Measurements from ENCODE around the gene NANOS3. TPM values are rescaled to one million over a fixed set of nuclear protein-coding genes. Genes with fewer than 3 reads are reported as not detected.

NANOS3 gene
- total and polyA plus RNA-seq, 9 of the 15 experiments (the other 6 are each of a cell fraction or from before 2014, with no cell fraction given), result not detected

DNA sequence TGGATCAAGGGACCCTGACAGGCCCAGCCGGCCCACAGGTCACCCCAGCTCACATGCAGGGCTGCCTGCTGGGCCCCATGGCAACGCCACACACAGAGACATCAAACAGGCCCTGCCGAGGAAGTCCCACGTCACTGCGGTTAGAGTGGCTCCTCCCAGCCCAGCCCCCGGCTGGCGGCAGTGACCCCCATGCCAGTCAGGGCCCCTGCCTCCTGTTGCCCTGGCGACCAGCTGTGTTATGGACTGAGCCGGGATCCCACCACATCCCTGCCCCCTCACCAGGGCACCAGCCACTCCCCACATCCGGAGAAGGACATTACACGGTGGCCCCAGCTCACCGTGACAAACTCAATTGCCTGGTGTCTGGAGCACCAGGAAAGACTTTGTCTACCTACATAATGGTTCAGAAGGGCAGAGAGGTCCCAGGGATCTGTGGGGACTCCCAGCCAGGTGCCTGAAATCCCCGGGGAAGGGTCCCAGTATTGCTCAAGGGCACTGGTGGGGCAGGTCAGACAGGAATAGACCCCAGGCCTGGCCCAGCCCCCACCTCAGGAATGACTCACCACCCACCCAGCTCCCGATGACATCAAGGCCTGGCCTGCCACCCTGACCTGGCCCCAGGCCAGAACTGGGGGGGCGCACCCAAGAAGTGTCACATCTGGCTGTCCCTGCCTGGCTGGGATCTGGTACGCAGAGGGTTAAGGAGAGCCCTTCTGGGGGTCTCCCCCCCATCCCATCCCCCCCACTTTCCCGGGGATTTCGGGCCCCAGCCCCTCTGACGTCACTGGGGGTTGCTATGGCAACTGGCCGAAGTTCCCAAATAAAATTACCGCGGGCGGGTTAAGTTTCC is 30.2 kb upstream of the NANOS3 start (continued):
- TF ChIP-seq, protein P1, sequence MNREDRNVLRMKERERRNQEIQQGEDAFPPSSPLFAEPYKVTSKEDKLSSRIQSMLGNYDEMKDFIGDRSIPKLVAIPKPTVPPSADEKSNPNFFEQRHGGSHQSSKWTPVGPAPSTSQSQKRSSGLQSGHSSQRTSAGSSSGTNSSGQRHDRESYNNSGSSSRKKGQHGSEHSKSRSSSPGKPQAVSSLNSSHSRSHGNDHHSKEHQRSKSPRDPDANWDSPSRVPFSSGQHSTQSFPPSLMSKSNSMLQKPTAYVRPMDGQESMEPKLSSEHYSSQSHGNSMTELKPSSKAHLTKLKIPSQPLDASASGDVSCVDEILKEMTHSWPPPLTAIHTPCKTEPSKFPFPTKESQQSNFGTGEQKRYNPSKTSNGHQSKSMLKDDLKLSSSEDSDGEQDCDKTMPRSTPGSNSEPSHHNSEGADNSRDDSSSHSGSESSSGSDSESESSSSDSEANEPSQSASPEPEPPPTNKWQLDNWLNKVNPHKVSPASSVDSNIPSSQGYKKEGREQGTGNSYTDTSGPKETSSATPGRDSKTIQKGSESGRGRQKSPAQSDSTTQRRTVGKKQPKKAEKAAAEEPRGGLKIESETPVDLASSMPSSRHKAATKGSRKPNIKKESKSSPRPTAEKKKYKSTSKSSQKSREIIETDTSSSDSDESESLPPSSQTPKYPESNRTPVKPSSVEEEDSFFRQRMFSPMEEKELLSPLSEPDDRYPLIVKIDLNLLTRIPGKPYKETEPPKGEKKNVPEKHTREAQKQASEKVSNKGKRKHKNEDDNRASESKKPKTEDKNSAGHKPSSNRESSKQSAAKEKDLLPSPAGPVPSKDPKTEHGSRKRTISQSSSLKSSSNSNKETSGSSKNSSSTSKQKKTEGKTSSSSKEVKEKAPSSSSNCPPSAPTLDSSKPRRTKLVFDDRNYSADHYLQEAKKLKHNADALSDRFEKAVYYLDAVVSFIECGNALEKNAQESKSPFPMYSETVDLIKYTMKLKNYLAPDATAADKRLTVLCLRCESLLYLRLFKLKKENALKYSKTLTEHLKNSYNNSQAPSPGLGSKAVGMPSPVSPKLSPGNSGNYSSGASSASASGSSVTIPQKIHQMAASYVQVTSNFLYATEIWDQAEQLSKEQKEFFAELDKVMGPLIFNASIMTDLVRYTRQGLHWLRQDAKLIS (CRISPR knock-in tag; IDR thresholded peaks at IDR 0.05), result peak; percentile 87
- TF ChIP-seq ZNF197 (CRISPR knock-in tag; IDR thresholded peaks at IDR 0.05; ENCODE audit: low read depth) (no peak), ZSCAN29 (IDR thresholded peaks at IDR 0.05) (no peak), ARNT (IDR thresholded peaks at IDR 0.05) (no peak), COPS2 (conservative IDR thresholded peaks at IDR 0.05) (no peak), ZNF12 (CRISPR knock-in tag; IDR thresholded peaks at IDR 0.05) (no peak), NFXL1 (CRISPR knock-in tag; IDR thresholded peaks at IDR 0.05) (no peak), RFX1 (IDR thresholded peaks at IDR 0.05) (peak; percentile 100), SIRT6 (IDR thresholded peaks at IDR 0.05; ENCODE audit: low read depth, low read length) (no peak)
- TF ChIP-seq, protein P2, sequence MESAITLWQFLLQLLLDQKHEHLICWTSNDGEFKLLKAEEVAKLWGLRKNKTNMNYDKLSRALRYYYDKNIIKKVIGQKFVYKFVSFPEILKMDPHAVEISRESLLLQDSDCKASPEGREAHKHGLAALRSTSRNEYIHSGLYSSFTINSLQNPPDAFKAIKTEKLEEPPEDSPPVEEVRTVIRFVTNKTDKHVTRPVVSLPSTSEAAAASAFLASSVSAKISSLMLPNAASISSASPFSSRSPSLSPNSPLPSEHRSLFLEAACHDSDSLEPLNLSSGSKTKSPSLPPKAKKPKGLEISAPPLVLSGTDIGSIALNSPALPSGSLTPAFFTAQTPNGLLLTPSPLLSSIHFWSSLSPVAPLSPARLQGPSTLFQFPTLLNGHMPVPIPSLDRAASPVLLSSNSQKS (CRISPR knock-in tag; IDR thresholded peaks at IDR 0.05), result no peak
- TF ChIP-seq, protein P3, sequence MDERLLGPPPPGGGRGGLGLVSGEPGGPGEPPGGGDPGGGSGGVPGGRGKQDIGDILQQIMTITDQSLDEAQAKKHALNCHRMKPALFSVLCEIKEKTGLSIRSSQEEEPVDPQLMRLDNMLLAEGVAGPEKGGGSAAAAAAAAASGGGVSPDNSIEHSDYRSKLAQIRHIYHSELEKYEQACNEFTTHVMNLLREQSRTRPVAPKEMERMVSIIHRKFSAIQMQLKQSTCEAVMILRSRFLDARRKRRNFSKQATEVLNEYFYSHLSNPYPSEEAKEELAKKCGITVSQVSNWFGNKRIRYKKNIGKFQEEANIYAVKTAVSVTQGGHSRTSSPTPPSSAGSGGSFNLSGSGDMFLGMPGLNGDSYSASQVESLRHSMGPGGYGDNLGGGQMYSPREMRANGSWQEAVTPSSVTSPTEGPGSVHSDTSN (CRISPR knock-in tag; IDR thresholded peaks at IDR 0.05; ENCODE audit: low read depth), result no peak
- TF ChIP-seq, protein P3 (tag; conservative IDR thresholded peaks at IDR 0.05; ENCODE audit: low read depth), result no peak
- TF ChIP-seq, protein P4, sequence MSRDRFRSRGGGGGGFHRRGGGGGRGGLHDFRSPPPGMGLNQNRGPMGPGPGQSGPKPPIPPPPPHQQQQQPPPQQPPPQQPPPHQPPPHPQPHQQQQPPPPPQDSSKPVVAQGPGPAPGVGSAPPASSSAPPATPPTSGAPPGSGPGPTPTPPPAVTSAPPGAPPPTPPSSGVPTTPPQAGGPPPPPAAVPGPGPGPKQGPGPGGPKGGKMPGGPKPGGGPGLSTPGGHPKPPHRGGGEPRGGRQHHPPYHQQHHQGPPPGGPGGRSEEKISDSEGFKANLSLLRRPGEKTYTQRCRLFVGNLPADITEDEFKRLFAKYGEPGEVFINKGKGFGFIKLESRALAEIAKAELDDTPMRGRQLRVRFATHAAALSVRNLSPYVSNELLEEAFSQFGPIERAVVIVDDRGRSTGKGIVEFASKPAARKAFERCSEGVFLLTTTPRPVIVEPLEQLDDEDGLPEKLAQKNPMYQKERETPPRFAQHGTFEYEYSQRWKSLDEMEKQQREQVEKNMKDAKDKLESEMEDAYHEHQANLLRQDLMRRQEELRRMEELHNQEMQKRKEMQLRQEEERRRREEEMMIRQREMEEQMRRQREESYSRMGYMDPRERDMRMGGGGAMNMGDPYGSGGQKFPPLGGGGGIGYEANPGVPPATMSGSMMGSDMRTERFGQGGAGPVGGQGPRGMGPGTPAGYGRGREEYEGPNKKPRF (IDR thresholded peaks at IDR 0.05; ENCODE audit: low read depth, low read length), result no peak
- TF ChIP-seq, protein P5, sequence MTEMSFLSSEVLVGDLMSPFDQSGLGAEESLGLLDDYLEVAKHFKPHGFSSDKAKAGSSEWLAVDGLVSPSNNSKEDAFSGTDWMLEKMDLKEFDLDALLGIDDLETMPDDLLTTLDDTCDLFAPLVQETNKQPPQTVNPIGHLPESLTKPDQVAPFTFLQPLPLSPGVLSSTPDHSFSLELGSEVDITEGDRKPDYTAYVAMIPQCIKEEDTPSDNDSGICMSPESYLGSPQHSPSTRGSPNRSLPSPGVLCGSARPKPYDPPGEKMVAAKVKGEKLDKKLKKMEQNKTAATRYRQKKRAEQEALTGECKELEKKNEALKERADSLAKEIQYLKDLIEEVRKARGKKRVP (CRISPR knock-in tag; IDR thresholded peaks at IDR 0.05), result no peak; the same call in 1 of the 2 replicates
- TF ChIP-seq, protein P6, sequence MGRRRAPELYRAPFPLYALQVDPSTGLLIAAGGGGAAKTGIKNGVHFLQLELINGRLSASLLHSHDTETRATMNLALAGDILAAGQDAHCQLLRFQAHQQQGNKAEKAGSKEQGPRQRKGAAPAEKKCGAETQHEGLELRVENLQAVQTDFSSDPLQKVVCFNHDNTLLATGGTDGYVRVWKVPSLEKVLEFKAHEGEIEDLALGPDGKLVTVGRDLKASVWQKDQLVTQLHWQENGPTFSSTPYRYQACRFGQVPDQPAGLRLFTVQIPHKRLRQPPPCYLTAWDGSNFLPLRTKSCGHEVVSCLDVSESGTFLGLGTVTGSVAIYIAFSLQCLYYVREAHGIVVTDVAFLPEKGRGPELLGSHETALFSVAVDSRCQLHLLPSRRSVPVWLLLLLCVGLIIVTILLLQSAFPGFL (CRISPR knock-in tag; IDR thresholded peaks at IDR 0.05), result peak; percentile 7; the same call in 1 of the 2 replicates
